ENCODE results near the gene RASSF5.

RASSF5 gene, protein sequence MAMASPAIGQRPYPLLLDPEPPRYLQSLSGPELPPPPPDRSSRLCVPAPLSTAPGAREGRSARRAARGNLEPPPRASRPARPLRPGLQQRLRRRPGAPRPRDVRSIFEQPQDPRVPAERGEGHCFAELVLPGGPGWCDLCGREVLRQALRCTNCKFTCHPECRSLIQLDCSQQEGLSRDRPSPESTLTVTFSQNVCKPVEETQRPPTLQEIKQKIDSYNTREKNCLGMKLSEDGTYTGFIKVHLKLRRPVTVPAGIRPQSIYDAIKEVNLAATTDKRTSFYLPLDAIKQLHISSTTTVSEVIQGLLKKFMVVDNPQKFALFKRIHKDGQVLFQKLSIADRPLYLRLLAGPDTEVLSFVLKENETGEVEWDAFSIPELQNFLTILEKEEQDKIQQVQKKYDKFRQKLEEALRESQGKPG

DNA sequence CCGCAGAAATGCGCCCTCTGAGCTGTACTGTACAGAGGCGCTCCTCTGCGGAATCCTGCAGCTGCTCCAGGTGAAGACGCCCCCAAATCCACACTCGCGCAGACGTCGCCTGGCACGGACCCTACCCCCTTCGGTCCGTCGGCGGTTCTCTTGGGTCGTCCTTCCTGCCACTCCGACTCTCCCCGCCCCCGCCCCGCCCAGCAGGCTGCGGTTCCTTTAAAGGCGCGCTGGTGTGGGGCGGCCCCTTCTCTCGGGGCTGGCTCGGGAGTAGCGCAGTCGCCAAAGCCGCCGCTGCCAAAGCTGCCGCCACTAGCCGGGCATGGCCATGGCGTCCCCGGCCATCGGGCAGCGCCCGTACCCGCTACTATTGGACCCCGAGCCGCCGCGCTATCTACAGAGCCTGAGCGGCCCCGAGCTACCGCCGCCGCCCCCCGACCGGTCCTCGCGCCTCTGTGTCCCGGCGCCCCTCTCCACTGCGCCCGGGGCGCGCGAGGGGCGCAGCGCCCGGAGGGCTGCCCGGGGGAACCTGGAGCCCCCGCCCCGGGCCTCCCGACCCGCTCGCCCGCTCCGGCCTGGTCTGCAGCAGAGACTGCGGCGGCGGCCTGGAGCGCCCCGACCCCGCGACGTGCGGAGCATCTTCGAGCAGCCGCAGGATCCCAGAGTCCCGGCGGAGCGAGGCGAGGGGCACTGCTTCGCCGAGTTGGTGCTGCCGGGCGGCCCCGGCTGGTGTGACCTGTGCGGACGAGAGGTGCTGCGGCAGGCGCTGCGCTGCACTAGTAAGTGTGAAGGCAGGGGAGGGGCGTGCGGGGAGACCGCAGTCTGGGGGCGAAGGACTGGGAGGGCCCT, at the start of gene RASSF5:
Gene RASSF5 (plus strand): TSS at position 248 of the 846 bp plus-strand sequence. CDS start 72 bp downstream, at position 320.
- DNase-seq (ENCODE audit: low read depth in 2 of 2), result peak; percentile 66 to 82

DNA sequence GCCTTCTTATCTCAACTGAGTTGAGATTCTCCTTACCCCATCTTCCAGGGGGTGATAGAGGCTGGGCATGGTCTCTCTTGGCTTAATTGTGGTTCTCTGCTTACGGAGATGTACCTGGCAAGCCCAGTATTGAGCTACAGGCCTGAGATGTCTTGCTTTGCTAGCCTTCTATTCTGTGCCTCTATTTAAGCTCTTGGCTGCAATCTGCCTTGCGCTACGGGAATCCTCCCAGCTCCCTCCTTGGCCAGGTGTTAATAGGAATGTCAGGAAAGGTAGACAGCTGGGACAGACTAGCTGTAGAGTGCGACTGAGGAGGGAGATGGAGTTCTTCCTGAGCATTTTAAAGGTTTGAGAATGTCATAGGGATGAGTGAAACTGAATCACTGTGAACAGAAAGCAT, 47.6 kb upstream of the RASSF5 start:
- no peak for DNase-seq (ENCODE audit: low read depth in 2 of 2)

DNA sequence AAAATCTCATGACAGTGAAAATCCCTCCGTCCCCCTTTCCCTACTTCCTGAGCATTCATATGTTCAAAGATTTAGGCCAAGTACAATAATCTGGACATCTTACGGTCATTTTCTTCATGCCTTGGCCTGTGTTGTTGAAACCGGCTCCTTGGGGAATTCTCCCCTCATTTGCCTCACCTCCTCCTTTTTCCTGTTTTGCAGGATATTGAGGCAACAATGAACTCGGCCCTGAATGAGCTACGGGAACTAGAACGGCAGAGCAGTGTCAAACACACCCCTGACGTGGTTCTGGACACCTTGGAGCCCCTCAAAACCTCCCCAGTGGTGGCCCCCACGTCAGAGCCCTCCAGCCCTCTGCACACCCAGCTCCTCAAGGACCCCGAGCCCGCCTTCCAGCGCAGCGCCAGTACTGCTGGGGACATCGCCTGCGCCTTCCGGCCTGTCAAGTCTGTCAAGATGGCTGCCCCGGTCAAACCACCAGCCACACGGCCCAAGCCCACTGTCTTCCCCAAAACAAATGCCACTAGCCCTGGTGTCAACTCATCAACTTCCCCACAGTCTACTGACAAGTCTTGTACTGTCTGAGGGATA, 46.4 kb upstream of the RASSF5 start:
- no peak for DNase-seq (ENCODE audit: low read depth in 2 of 2)

DNA sequence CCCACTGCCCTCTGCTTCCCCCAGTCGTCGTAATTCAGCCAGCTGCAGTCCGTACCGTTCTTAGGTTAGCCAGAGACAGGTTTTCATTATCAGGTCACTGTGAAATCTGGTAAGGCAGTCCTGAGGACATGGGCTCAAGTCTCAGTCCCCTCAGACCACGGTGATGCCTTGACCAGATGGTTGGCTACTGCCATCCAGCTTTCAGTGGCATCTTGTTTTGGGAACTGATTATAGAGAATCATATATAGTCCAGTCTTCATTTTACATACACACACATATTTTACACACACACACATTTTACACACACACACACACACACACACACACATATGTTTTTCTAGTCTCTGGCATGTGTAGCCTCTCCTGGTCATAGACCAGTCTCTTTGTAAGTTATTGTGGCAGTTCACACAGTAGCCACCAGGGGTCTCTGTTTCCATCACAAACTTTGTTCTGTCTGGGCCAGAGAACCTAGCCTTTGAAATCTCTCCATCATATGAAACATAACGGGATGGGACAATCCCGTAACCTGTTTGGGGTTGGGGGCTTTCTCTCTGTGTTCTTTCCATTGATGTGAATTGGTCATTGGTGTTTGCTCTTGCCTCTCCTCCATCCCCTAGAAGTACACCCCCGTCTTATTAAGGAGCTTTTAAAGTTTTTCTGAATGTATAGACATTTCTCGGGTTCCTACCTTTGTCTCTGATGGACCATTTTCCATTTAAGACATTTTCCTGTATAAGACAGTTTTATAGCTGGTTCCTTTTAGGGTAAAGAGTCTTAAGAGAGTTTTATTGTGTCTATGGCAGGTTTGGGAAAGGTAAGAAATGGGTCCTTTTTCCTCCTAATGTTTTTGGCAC, 45.5 kb upstream of the RASSF5 start:
- DNase-seq (ENCODE audit: low read depth in 2 of 2), result peak; percentile 55 to 76

DNA sequence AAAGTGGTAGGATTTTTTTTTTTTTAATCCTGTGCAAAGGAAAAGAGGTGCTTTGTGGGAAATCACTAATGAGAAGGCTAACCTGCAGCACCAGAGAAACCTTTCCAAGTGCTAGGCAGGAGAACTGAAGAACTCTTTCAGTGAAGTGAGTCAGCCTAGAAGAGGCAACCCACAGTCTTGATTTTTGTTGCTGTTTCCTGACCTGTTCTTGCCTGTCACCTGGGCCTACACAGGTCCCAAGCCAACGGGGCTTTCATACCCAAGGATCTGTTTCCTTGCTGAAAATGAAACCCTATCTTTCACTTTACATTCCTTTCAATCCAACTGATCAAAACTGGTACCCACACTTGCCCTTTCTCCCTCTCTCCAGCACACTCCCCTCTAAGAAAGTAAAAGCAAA, 44.2 kb upstream of the RASSF5 start:
- DNase-seq (ENCODE audit: low read depth in 2 of 2), result no peak

DNA sequence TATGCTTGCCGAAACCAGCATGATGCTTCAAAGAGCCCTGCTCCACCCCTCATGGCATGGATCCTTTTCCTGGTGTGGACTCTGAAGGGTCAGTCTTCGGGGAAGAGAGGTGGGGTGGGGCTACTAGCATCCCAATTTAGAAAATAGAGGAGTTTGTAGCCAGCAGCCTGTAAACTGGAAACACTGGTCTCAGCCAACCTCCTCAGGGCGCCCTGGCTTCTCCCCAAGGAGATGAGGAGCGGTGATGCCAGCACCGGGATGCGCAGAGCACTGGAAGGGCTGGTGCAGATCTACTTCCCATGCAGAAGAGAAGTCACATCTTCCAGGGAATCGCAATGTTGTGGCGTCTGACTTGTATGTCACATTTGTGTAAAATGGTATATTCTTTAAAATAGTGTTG, 43.4 kb upstream of the RASSF5 start:
- DNase-seq (ENCODE audit: low read depth in 2 of 2), result no peak

DNA sequence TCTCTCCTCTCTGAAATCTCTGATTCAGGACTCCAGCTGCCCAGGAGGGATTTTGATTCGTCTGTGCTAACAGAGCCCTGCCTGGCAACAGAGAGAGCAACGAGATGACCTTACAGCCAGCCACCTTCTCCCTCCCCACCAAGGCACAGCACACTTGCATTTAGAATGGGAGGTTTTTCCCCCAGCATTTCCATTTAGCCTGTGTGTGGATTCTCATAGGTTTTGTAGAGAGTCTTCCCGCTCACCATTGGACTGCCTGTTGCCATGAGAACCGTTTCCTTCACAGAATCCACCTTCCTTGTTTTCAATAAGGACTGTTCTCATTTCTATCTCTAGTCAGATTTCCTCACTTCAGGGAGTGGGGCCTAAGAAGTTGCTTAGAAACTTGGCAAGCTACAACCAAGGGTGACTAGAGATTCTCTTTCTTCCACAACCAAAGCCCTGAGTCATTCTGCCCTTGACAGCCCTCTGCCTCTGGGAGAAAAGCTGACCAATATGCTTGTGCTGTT, 42.8 kb upstream of the RASSF5 start:
- no peak for DNase-seq (ENCODE audit: low read depth in 2 of 2)

DNA sequence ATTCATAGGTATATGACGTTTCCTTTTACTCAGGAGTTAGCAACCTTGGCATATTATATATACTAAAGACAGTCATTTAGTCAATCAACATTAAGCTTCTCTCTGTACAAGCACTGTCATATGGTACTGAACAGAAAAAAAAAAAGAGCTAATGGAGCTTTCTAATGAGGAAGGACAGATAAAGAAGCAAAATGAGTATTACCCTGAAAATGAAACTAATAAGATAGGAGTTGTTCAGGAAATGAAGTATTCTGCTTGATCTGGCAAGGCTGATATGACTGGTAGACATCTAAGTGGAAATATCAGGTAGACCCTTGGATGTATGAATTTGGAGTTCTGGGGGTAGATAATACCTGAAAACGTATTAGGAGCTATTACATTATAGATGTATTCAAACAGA, 41.4 kb upstream of the RASSF5 start:
- no peak for DNase-seq (ENCODE audit: low read depth in 2 of 2)

DNA sequence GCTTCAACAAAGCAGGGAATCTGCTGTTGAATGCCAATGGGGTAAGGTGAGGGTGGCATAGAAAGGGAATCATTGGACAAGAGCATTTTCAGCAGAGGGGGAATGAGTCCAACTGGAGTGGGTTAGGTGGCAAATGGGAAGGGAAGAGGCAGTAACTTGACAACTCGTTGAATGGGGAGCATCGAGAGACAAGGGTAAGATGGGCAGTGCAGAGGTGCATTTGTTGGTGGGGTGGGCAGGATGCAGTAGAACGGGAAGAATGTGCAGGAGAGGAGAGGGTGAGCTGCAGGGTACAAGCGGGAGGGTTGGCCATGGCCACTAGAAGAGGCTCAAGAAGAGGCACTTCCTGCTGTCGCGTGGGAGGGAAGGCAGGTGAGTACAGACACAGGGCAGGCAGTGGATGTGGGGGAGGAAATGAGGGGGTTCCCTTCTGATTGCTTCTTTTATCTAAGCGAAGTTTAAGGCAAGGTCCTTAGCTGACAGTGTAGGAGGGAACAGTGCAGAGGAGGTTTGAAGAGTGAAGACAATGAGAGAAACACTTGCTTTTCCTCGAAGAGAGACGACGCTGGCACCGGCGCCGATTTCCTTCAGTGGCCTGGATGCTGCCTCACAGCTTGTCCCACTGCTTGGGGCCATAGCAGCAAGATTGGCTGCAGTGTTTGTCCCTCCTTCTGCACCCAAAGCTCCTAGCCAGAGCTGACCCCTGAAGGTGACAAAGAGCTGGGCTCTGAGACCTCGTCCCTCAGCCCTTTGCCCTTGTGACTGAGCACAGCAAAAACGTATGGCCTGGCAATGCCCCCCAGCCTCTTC, 40.3 kb upstream of the RASSF5 start:
- no peak for DNase-seq (ENCODE audit: low read depth in 2 of 2)

DNA sequence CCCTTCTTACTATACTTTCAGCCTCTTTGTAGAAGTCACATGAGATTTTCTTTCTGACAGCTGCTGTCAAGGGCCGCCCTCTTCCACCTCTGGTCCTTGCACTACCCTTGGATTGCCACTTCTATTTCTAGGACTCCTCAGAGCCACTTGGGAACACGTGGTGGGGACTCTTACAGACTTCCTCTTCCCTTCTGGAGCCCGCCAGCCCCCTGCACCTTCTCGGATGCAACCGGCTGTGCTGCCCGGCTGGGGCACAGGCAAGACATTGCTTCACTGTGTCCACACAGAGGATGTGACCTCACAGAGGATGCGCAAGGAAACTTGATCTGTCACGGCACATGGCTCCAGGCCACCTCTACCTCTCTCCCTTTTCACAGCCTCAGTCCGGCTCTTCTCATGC, 39.4 kb upstream of the RASSF5 start:
- no peak for DNase-seq (ENCODE audit: low read depth in 2 of 2)

DNA sequence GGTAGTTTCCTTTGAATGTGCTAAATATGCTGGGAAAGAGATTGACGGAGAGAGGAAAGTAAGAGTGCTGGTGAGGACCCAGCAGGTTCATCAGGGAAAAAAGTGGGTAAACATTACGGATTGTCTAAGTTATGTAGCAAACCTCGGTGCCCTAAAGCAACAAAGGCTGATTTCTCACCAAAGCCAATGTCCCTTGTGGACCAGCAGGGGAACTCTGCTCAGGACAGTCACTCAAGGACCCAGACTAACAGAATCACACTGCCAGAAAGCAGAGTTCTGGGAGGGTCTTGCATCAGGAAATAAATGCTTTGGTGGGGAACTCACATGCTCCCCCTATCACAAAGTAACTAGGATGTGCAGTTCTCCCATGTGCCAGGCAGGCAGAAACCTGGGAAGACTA, 38.8 kb upstream of the RASSF5 start:
- DNase-seq (ENCODE audit: low read depth in 2 of 2), result no peak

DNA sequence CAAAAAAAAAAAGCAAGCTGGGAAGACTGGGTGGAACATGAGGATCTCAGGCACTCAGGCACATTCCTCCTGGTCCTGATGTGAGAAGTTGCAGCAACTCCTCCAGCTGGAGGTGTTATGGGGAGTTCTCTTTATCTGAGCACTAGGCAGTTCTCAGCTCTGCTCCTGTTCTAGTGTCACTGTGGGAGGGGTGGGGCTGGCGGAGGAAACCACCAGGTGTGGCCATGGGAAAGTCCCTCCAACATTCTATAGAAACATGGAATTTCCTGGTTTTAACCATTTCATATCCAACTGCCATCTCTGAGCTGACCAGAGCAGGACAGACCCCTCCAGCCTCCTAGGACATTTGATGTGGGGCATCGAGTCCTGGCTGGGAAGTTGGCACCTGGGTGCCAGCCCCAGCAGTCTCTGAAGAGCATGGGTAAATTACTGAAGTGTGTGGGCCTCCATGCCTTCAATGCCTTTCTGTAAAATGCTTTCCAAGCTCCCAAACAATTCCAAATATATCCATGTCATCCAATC, 37.9 kb upstream of the RASSF5 start:
- peak; percentile 21 to 32 for DNase-seq (ENCODE audit: low read depth in 2 of 2)

DNA sequence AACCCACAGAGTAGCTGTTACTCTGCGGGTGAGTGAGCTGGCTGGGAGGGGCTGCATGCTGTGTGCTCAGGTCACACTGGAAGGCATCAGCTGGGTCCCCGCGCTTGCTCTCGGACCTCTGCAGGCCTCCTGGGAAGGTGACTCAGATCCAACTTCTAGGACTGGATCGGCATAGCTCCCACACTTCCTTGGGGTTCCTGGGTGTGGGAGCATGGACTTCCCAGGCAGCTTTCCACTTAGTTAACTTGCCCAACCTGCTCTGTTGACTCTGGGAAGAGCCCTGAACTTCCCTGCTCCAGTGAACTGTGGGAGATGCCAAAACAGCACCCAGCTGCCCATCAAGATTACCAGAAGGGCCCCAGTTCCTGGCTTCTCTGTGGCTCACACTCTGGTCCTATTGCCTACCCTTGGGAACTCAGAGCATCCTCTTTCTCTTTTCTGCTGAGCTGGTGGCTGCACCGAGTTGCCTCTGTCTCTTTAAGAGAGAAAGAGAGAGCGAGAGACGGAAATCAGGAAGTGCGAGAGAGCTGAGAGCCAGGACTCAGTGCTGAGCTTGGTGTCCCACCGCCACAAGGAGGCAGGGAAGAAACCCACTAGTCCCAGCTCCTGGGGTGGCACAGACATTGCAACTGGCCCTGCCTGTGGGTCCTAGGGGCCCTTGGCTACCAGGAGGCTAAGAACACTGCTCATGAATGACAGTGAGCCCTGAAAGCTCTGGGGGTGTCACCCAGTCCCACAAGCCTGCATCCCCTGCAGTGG, 37.2 kb upstream of the RASSF5 start, which contains the start of gene IKBKE:
Gene IKBKE (plus strand): TSS at position 544 of the 759 bp plus-strand sequence. CDS start 2,752 bp downstream, outside the sequence.
- peak in 1 of 2 donors; percentile 25 for DNase-seq (ENCODE audit: low read depth in 2 of 2)

DNA sequence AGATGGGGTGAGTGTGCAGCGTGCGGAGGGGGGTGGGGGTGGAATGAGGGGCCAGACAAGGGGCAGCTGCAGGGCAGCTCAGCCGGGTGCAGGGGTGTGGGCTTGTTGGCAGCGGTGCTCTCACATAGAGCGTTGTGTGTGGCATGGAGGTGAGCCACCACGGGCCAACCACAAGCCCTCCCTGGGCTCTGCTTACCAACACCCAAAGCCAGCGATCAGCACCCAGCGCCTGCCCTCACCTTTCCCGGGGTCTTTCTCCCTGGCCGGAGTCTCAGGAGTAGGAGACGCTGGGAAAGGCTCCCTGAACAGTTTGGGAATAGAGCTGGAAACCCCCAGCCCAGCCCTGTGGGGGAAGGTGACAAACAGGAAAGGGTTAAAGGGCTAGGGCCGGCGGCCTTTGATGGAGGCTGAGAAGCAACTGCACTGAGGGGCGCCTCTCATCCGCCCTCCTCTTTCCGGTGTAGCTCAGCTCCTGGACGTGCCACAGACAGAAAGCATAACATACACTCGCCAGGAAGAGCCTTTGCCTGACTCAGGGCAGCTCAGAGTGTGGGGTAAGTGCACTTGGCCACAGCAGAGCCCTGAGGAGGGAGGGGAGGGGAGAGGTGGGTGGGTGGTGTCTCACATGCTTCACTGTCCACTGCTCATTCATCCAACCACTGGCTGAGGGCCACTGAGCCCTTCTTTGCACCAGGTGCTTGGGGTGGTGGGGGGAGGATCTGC, 36.5 kb upstream of the RASSF5 start:
- no peak for DNase-seq (ENCODE audit: low read depth in 2 of 2)

DNA sequence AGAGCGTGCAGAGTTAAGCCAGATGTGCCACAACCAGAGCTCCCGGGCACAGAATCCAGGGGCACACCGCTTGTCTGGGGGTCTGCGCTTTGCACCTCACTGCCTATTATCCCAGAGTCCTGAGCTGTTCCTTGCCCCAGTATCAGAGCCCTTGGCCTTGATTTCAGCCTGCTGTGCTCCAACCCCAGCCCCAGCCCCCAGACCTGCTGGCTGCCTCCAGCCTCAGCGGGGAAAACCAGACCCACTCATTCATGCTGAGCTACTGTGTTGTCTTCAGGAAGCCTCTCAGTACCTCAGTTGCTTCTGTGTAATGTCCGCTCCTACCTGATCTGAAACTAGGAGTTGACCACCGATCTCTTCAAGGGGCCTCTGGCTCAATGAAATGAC, 35.9 kb upstream of the RASSF5 start:
- DNase-seq (ENCODE audit: low read depth in 2 of 2), result no peak

DNA sequence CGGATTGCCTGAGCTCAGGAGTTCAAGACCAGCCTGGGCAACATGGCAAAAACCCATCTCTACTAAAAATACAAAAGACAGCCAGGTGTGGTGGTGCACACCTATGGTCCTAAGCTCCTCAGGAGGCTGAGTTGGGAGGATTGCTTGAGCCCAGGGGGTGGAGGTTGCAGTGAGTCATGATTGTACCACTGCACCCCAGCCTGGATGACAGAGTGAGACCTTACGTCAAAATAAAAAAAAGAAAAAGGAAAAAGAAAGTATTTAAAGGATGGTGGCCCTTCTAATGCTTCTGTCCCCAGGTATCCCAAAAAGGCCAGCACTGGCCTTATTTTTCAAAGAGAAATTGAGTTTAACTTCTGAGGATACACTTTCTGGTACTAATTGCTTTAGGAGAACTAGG, 35.3 kb upstream of the RASSF5 start:
- DNase-seq (ENCODE audit: low read depth in 2 of 2), result no peak

DNA sequence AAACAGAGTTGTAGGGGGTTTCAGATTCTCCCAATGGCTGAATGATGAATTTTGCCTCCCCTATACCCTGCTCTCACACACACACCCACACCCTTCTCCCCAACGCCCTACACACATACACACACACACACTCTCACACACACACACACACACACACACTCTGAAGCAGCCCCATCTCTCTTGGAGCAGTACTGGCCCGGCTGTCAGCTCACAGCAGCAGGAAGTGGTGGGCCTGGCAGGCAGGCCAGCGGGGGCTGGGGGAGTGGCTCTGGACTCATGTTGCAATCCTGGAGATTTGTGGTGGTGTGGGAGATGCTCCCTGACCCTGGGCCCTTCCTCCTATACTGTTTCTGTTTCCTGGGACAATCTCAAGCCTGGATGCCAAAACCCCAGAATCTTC, 34.9 kb upstream of the RASSF5 start:
- DNase-seq (ENCODE audit: low read depth in 2 of 2), result no peak

DNA sequence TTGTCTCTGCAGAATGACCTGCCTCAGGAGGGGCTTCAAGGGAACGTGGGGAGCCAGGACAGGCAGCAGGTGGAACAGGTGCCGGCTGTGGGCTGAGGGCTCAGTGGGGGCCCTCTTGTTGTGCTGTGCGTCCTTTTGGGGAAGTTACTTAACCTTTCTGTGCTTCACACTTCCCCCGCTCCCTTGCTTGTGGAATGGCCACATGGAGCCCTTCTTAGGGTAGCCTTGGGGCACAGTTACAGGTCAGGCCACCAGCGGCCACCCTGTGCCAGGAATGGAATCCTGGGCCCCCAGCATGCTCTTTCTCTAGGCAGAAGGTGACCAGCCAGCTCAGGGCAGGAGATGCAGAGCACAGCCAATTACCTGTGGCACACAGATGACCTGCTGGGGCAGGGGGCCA, 34.4 kb upstream of the RASSF5 start:
- no peak for DNase-seq (ENCODE audit: low read depth in 2 of 2)

DNA sequence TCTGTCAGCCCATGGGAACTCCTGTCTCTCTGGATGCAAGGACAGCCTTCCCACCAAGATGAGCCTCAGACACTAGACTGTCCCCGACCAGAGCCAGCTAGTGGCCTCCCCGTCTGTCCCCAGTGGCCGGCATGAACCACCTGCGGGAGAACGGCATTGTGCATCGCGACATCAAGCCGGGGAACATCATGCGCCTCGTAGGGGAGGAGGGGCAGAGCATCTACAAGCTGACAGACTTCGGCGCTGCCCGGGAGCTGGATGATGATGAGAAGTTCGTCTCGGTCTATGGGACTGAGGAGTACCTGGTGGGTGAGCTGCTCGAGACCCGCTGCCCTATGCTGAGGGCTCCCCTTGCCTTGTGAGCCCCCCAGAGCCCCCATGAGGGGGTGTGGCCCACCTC, 31.3 kb upstream of the RASSF5 start:
- DNase-seq (ENCODE audit: low read depth in 2 of 2), result no peak

All from stimulated activated CD4-positive, alpha-beta T cell treated with anti-CD3 and anti-CD28 coated beads, Interleukin-1b, Interleukin-23, amount 100 ng/mL, for 4 hours (primary cell).